Stimulated activated CD4-positive, alpha-beta T cell treated with anti-CD3 and anti-CD28 coated beads, Interleukin-4, amount 100 ng/mL, for 48 hours (primary cell): ENCODE results near the gene PTPRN.

Source experiments
- DNase-seq, 2 donors: peaks; one replicate each; pipeline ENCODE4 v3.0.0-alpha.2; 2020; ENCODE audit warnings: low read depth in 2 of 2

The PTPRN gene

DNA sequence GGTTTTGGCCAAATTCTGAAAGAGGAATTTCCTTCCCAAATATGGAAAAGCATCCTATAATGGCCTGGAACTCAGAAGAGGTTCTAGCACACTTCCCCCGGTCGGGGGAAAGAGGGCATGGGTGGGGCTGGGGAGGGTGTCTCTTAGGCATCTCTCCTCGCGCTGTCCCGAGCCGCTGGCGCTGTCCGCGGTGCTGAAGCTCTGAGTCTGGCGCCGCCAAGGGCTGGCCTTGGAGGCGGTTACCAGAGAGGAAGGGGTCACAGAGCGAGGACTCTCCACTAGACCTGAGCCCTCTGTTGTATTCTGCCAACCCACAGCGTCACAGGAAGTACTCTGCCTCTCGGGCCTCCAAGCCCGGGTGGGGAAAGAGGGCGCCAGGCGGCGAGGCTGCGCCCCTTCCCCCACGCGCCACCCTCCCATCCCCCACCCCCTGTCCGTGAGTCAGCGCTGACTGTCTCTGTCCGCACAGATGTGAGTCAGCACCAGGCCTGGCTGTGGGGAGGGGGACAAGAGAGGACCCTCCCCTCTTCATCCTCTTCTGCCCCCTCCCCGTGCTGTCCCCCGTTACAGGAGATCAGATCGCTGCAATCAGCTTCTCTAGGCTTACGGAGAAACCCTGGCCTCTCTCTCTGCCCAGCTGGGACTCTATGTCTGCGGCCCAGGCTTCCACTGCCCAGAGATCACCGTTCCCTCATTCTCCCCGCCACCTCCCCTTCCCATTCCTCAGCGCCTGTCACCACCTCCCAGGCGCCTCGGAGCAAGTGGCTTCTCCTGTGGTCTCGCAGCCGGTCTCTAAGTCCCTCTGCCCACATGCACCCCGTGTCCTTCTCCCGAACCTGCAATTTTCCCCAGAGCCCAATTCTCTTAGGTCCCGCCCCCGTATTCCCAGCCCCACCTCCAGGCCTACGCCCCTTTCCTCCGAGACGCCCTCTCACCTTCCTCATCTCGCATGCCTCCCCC lies 779 bp downstream of the PTPRN start:
- peak; percentile 62 to 69 for DNase-seq

GRCh38 chr2:219306047-219306446 lies 3.2 kb downstream of the PTPRN start:
- DNase-seq = no peak

DNA sequence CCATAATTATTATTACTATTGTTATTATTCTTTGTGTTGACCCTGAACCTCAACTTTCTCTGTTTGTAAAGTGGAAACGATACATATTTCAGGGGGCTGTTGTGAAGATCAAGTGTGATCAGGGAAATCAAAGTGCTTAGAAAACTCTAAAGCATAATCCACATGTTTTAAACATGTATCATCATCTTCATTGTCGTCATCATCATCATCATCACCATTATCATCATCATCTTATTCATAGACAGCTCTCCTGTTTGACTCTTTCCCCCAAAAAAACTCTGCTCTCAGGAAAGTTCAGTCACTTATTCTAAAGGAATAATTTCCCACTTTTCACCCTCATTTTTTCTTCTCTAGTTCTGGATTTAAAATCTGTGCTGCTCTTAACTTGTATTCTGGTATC lies 5.0 kb downstream of the PTPRN start:
- no peak for DNase-seq

- no peak for DNase-seq
These were observed 6.7 kb downstream of the PTPRN start for GRCh38 chr2:219302412-219302968.

DNA sequence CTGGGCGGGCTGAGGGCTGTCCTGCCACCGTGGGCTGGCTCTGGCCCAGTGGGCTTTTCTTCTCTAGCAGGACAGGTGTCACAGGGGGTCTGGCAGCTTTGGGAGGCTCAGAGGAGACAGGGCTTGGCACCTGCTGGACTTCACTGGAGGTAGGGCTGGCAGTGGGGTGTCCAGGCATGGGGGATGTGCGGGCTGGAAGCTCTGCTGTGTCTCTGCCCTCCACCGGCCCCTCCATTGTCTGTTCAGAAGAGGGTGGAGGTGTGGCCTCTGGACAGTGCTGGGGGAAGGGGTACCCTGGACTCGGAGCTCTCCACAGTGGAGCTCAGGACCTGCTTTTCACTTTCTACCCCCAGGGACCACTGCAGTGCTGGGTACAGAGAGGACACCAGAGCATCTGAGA lies 9.2 kb downstream of the PTPRN start:
- DNase-seq = no peak

DNA sequence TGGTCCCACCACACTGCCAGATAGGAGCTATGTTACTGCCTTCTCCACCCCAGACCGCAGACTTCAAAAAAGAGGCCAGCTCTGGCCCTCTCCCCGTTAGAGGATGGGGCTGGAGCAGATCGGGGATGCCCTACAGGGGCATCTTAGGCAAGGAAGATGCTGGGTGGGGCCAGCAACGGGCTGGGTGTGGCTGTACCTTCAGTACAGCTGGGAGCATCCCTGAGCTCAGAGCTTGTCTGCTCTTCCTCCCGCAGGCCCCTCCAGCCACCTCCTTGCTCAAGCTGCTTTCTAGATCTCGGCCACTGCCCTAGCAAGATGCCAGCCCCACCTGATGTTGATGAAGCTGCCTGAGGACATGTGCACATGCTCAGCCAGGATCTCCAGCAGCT lies 9.8 kb downstream of the PTPRN start:
- DNase-seq = no peak

- peak; percentile 85 to 94 for DNase-seq
These were observed 10.3 kb downstream of the PTPRN start for GRCh38 chr2:219298759-219299371.

DNA sequence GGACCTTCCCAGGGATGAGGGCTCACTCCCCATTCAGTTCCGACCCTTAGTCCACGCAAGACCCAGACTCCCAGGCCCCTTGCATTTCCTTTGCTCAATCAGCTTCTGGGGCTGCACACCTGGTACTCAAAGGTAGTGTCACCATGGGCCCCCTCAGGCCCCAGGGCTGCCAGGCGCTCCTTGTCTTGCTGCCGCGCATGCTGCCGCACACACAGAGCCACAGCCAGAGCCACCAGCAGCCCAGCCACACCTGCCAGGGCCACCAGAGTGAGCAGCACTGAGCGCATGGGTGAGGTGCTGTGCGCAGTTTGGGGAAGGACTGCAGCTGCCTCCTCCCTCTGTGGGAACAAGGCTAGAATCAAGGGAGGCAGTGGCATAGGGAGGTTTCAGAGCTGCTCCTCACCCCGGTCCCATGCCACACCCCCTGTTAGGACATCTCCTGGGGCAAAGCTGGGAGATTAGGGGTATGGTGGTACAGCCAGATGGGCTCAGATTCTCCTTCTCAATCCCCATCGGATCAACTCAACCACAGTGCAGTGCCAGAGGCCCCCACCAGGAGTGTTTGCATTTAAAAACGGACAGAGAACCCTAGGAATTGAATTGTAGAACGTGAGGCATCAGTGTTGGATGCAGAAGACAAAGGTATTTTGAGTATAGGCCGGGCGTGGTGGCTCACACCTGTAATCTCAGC lies 11.3 kb downstream of the PTPRN start:
- DNase-seq = no peak

DNA sequence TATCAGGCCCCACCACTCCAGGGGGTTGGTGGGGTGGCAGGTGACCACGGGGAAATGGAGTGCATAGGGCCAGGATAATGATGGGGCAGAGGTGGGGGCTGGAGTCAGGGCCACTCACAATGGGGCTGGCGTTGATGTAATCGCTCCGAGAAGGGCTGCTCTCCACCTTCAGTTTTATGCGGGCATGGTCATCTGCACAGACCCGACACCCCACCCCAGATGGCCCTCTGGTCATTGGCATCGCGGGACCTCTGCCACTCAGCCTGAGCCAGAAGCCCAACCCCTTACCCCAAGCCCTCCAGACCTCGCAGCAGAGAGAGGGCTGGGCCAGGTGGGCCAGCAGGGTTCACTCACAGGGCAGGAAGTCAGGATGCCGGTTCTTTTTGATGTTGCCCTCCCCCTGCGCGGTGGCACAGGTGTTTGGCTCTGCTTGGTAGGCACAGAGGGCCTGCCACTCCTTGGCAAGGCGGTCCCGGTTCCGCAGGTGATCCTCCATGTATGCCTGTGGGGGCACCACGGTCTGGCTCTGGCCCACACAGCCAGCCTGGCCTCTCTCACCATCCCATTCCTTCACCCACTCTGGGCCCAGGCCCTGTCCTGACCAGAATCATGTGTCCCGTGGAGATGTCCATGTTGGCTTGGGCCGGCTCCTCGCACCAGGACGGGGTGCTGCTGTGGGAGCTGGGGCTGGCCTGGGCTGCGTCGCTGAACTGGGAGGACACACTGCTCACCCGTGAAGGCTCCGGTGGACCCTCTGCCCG lies 12.4 kb downstream of the PTPRN start:
- no peak for DNase-seq

DNA sequence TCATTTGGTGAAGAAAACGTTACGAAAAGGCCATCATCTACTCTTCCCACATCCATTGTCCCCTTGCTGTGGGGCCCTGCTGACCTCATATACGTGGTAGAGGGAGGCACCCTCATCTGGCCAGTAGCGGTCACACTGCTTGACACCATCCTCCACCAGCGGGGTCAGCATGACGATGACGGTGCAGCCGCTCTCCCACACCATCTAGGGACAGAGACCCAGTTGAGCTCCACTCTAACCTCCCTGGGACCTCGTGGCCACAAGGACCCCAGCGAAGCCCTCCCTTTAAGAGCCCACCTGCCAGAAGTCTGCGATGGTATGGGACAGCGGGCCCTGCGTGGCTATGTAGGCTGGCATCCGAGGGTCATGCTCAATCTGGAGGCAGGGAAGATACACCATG lies 13.1 kb downstream of the PTPRN start:
- DNase-seq = no peak

GRCh38 chr2:219294356-219295351 lies 14.5 kb downstream of the PTPRN start:
- peak; percentile 81 to 82 for DNase-seq

DNA sequence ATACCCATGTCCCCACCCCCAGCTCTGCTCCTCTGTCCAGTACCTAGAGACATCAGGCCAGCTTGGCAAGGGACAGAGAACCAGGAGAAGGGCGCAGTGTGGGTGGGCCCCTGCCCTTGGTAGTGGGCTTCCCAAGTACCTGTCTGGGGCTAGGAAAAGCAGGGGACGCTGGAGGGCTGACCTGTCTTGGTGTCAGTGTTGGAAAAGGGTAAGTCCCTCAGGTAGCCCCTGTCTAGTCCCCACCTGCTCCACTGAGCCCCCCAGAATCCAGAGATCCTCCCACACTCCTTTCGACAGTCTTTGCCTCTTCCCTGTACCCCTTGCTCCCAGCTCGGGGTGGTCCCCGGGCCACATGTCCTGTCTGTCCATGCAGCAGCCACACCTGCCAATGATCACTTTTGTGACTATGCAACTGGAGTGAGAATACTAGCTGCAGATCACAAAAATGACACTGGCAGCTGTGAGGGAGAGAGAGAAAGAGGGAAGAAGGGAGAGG lies 15.4 kb downstream of the PTPRN start:
- no peak for DNase-seq

GRCh38 chr2:219292616-219293015 lies 16.6 kb downstream of the PTPRN start:
- DNase-seq = no peak

DNA sequence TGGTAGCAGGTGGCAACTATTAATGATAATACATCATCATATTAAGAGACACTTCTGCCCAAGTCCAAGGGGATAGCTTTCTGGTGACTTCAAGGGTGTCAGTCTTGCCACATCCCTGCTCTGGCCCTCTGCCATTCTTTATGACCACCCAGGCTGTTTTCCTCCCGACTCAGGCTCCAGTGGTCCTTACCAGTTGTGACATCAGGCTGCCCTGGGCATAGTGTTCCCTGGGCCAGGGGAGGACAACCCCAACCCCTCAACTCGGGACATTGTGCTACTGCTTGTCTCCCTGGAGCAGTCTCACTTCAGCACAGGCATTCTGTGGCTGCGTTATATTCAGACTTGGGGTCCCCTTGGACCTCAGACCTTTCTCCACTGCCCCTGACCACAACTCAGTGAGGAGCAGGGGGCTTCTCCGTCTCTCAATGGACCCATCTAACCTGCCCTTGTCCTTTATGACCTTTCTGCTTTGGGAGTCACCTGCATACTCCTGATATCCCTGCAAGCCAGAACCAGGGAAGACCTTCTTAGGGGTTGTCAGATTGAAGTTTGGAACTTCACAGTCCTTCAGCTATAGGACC lies 17.2 kb downstream of the PTPRN start:
- no peak for DNase-seq

GRCh38 chr2:219291394-219291793 lies 17.8 kb downstream of the PTPRN start:
- DNase-seq = no peak

DNA sequence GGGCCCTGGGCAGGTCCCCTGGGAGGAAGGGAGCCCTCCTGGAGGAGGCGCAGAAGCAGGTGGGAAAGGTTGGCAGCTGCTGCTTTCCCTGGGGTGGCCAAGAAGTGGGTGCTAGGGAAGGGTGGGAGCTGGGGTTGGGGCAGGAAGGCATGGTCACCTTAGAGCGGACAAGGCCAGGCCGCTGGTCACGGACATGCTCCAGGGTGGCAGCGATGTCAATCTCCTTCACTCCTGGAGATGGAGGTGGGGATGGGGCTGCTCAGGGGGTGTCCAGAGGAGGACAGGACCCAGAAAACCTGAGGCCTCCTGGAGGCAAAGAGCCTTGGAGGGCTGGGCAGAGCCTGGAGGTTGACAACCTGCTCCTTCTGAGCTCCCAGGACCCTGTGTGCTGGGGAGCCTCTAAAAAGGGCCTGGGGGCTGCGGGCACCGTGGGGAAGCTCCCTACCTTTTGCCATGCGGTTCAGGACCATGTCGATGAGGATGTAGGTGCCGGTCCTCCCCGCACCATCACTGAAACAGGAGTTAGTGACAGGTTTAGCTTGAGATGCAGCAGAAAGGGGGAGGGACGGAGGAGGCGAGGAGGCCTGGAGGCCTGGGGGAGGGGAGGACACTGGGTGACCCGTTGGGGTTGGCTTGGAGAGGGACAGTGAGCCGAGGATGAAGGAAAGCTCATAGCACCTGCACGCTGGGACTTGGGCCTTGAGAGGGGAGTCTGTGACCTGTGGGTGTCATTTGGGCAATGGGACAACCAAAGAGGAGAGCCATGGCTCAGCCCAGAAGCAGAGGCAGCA lies 18.6 kb downstream of the PTPRN start:
- no peak for DNase-seq

DNA sequence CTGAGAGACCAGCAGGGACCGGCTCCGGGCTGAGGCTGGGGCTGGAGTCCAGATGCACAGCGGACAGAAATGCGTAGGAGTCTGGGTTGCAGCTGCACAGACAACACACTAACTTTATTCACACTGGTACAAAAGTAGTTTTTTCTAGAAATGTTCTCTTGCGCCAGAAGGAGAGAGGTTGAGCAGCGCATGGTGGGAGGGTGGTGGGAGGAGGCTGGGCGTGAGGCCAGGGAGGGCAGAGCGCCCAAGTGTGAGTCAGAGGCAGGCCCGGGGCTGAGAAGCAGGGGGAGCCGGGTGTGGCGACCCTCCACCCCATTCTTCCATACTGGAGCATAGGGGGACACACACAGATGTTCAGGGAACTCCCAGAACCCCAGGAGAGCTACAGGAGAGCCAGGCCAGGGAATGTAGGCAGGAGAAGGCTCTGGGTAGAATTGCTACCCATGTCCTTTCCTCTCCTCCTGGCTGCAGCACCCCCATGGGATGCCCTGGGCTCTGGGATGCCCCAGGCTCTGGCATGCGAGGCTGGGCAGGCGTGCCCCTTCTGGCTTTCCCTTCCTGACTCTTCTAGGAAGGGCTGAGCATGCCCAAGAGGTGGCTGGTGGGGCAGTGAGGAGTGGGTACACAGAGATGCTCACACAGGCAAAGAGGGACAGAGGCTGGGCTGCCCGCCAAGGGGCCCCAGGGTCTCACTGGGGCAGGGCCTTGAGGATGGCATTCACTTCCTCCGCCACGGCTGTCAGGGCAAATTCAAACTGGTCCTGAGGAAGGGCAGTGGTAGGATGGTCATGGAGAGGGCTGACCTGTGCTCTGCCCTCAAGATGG lies 19.5 kb downstream of the PTPRN start:
- no peak for DNase-seq

- no peak for DNase-seq
These were observed 20.0 kb downstream of the PTPRN start for GRCh38 chr2:219289195-219289536.
